Panc1 (cell line): ENCODE measurements around the gene VPS41.

ENCODE experiments used
- POLR2AphosphoS5 ChIP-seq: IDR thresholded peaks from 2 replicates; pipeline ENCODE4 v1.6.1; 2012; ENCODE audit warnings: mild to moderate bottlenecking, low read depth, low read length, moderate library complexity
- TF ChIP-seq, protein P1 (sequence below): fragments of 450-650 bp; IDR thresholded peaks from 2 replicates; pipeline ENCODE4 v1.5.1; 2017; ENCODE audit warnings: mild to moderate bottlenecking
- TF ChIP-seq, protein P2 (sequence below), 2 experiments: IDR thresholded peaks; 2 replicates each; pipeline ENCODE4 v1.6.1; 2011 to 2012; ENCODE audit warnings: low read depth in 2 of 2, control low read depth in 1 of 2, low read length in 1 of 2, mild to moderate bottlenecking in 1 of 2, moderate library complexity in 1 of 2; ENCODE audit not compliant: insufficient read depth in 1 of 2

DNA sequence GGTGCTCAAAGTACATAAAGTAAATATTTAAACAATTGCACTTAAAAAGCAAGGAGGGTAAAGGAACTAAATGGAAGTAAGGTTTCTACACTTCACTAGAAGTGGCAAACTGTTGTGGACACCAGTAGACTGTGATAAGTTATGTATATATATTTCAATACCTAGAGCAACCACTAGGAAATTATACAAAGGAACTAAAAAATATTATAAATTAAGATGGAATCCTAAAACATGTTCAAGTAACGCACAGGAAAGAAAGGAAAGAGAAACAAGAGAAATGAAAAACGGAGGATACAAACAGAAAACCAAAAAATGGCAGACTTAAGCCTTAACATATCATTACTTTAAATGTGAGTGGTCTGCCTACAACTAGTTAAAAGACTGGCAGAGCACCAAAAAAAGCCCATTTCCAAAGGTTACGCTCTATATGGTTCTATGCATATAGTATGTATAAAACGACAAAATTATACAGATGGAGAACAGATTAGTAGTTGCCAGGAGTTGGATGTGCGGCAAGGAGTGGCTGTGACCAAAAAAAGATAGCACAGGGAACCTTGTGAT, 19.0 kb downstream of the VPS41 start:
- TF ChIP-seq, protein P1, sequence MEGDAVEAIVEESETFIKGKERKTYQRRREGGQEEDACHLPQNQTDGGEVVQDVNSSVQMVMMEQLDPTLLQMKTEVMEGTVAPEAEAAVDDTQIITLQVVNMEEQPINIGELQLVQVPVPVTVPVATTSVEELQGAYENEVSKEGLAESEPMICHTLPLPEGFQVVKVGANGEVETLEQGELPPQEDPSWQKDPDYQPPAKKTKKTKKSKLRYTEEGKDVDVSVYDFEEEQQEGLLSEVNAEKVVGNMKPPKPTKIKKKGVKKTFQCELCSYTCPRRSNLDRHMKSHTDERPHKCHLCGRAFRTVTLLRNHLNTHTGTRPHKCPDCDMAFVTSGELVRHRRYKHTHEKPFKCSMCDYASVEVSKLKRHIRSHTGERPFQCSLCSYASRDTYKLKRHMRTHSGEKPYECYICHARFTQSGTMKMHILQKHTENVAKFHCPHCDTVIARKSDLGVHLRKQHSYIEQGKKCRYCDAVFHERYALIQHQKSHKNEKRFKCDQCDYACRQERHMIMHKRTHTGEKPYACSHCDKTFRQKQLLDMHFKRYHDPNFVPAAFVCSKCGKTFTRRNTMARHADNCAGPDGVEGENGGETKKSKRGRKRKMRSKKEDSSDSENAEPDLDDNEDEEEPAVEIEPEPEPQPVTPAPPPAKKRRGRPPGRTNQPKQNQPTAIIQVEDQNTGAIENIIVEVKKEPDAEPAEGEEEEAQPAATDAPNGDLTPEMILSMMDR = peak; percentile 15; the same call in 1 of the 2 replicates
- TF ChIP-seq, protein P2, sequence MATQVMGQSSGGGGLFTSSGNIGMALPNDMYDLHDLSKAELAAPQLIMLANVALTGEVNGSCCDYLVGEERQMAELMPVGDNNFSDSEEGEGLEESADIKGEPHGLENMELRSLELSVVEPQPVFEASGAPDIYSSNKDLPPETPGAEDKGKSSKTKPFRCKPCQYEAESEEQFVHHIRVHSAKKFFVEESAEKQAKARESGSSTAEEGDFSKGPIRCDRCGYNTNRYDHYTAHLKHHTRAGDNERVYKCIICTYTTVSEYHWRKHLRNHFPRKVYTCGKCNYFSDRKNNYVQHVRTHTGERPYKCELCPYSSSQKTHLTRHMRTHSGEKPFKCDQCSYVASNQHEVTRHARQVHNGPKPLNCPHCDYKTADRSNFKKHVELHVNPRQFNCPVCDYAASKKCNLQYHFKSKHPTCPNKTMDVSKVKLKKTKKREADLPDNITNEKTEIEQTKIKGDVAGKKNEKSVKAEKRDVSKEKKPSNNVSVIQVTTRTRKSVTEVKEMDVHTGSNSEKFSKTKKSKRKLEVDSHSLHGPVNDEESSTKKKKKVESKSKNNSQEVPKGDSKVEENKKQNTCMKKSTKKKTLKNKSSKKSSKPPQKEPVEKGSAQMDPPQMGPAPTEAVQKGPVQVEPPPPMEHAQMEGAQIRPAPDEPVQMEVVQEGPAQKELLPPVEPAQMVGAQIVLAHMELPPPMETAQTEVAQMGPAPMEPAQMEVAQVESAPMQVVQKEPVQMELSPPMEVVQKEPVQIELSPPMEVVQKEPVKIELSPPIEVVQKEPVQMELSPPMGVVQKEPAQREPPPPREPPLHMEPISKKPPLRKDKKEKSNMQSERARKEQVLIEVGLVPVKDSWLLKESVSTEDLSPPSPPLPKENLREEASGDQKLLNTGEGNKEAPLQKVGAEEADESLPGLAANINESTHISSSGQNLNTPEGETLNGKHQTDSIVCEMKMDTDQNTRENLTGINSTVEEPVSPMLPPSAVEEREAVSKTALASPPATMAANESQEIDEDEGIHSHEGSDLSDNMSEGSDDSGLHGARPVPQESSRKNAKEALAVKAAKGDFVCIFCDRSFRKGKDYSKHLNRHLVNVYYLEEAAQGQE (IDR thresholded peaks at IDR 0.05; ENCODE audit: insufficient read depth in 1 of 2, low read depth in 2 of 2, low read length in 1 of 2) = no peak
- TF ChIP-seq POLR2AphosphoS5 = no peak
